Measurements from ENCODE around the gene RBM17. TPM values are rescaled to one million over a fixed set of nuclear protein-coding genes. Genes with fewer than 3 reads are reported as not detected.

RBM17 gene
- total and polyA plus RNA-seq, 10 of the 15 experiments (the other 5 are each of a cell fraction or from before 2014, with no cell fraction given), result 28.4 to 181 (median 83.9) TPM

GRCh38 chr10:6053816-6054631 is 34.8 kb upstream of the RBM17 start (continued):
- TF ChIP-seq CBX3 (IDR thresholded peaks at IDR 0.05; ENCODE audit: borderline replicate concordance, low read depth) (no peak), RCOR1 (conservative IDR thresholded peaks at IDR 0.05; ENCODE audit: low read depth, low read length) (no peak)

- ChIA-PET SMC1A (ENCODE audit: uncharacterized antibody, unreplicated experiment) (interaction anchor here (0.5 to 8.1 kb wide), 4 partner anchors 16 to 41 kb away, joined by 3 to 66 read pairs (median 36); no protein-coding TSS in a partner anchor), POLR2A (interaction anchor here (1.9 kb wide), 1 partner anchor 32 kb away, joined by 7 read pairs; no protein-coding TSS in a partner anchor), CTCF (interaction anchor here (2.2 to 10.2 kb wide), 3 partner anchors 31 to 78 kb away, joined by 9 to 101 read pairs (median 95); partner anchors contain the start of gene IL15RA), RAD21 (ENCODE audit: unreplicated experiment) (interaction anchor here (0.9 to 1.9 kb wide), 3 partner anchors 8 to 32 kb away, joined by 3 to 6 read pairs (median 5); no protein-coding TSS in a partner anchor)
- Histone ChIP-seq H3K27ac (ENCODE audit: control insufficient read depth, insufficient read depth) (no peak overlapping the region), H3K4me3 (no peak overlapping the region), H4K20me1 (ENCODE audit: control insufficient read depth, insufficient read depth) (no peaks in the 10 kb centered on the region), H3K79me2 (ENCODE audit: control insufficient read depth, insufficient read depth, low read length) (no peaks in the 10 kb centered on the region), H2AFZ (ENCODE audit: control insufficient read depth, low read depth, low read length) (no peak overlapping the region), H3K36me3 (ENCODE audit: control insufficient read depth in 2 of 2, insufficient read depth in 2 of 2, low read length in 1 of 2) (no peaks in the 10 kb centered on the region), H3K9me3 (replicated peaks; ENCODE audit: control insufficient read depth, insufficient read depth, low read length) (no peaks in the 10 kb centered on the region), H3K27me3 (replicated peaks in 1 of 2; ENCODE audit: control insufficient read depth in 2 of 2, insufficient read depth in 2 of 2, low read length in 1 of 2) (no peaks in the 10 kb centered on the region), H3K4me1 (ENCODE audit: control insufficient read depth, insufficient read depth, low read length) (peaks cover 64% of the 10 kb centered on the region), H3K4me2 (ENCODE audit: control insufficient read depth, insufficient read depth) (no peak overlapping the region), H3K9ac (ENCODE audit: control insufficient read depth, insufficient read depth, low read length) (no peak overlapping the region)
- TF ChIP-seq RAD51 (IDR thresholded peaks at IDR 0.05), result no peak
- TF ChIP-seq EED (IDR thresholded peaks at IDR 0.05; ENCODE audit: low read depth), result no peak
- no peak for TF ChIP-seq CBX3 (IDR thresholded peaks at IDR 0.05; ENCODE audit: borderline replicate concordance, low read depth)
- TF ChIP-seq FOXK2 (IDR thresholded peaks at IDR 0.05), result no peak
- TF ChIP-seq HCFC1 (IDR thresholded peaks at IDR 0.05; ENCODE audit: low read length), result no peak
- 79% methylated on average over 5 of the region's 5 CpGs for WGBS (ENCODE audit: insufficient coverage, insufficient replicate concordance, low lambda C conversion rate, missing lambda C conversion rate)
- DNase-seq (ENCODE audit: low read depth, low spot score), result no peak
- in situ Hi-C loops (cut with MboI), result no loop called here
- intact Hi-C loops (cut with micrococcal nuclease; ENCODE audit: unreplicated experiment), result loop anchor here (5.0 kb wide), 3 partner anchors 193 to 473 kb away; no protein-coding TSS in a partner anchor
- ATAC-seq, result no peak
- BruUV-seq (replicated peaks), result no TSS peak
- FAIRE-seq, result no peak
These were observed 34.0 kb upstream of the RBM17 start for GRCh38 chr10:6054884-6055283.
